GM21717 (cell line): ENCODE data around the gene KCNQ1.

ENCODE experiments used
- ATAC-seq: cut with Tn5 transposase; IDR thresholded peaks from one replicate; pipeline ENCODE4 v1.9.1; 2021; ENCODE audit warnings: mild to moderate bottlenecking, moderate library complexity; ENCODE audit not compliant: unreplicated experiment

The KCNQ1 gene

GRCh38 chr11:2706321-2706720, 261.5 kb downstream of the KCNQ1 start:
- ATAC-seq: no peak

GRCh38 chr11:2707736-2708135, 262.9 kb downstream of the KCNQ1 start:
- ATAC-seq: no peak

GRCh38 chr11:2708151-2708581, 263.4 kb downstream of the KCNQ1 start:
- no peak for ATAC-seq

- no peak for ATAC-seq
Observed at GRCh38 chr11:2708757-2709281, 264.0 kb downstream of the KCNQ1 start.

GRCh38 chr11:2709429-2709828, 264.6 kb downstream of the KCNQ1 start:
- ATAC-seq: no peak

GRCh38 chr11:2711161-2711560, 266.4 kb downstream of the KCNQ1 start:
- ATAC-seq: no peak

- no peak for ATAC-seq
Observed at GRCh38 chr11:2713094-2713493, 268.3 kb downstream of the KCNQ1 start.

- no peak for ATAC-seq
Observed at GRCh38 chr11:2713661-2714462, 269.1 kb downstream of the KCNQ1 start.

- ATAC-seq: no peak
Observed at GRCh38 chr11:2714463-2714800, 269.6 kb downstream of the KCNQ1 start.

- no peak for ATAC-seq
Observed at GRCh38 chr11:2714871-2715270, 270.1 kb downstream of the KCNQ1 start.

- ATAC-seq: no peak
Observed at GRCh38 chr11:2715716-2716350, 271.0 kb downstream of the KCNQ1 start.

GRCh38 chr11:2716376-2717095, 271.7 kb downstream of the KCNQ1 start:
- ATAC-seq: no peak

- ATAC-seq: no peak
Observed at GRCh38 chr11:2717561-2718325, 272.9 kb downstream of the KCNQ1 start.

GRCh38 chr11:2718817-2719438, 274.1 kb downstream of the KCNQ1 start:
- no peak for ATAC-seq

- no peak for ATAC-seq
Observed at GRCh38 chr11:2719831-2720590, 275.2 kb downstream of the KCNQ1 start.

GRCh38 chr11:2721210-2721916, 276.6 kb downstream of the KCNQ1 start:
- ATAC-seq: no peak

- no peak for ATAC-seq
Observed at GRCh38 chr11:2722955-2723354, 278.1 kb downstream of the KCNQ1 start.

- no peak for ATAC-seq
Observed at GRCh38 chr11:2724104-2724503, 279.3 kb downstream of the KCNQ1 start.
